Skeletal muscle tissue (tissue), 4 donors: ENCODE data around the gene MAP4K3. TPM values are rescaled to one million over a fixed set of nuclear protein-coding genes. Genes with fewer than 3 reads are reported as not detected.
A peak's percentile ranks its signal among the peaks of the same experiment; 100 is the strongest.

Experiments
- H3K27ac ChIP-seq: one replicate; pipeline ENCODE4 v1.7.0; 2013; ENCODE audit warnings: mild to moderate bottlenecking, low read depth, low read length, inconsistent platforms
- H3K27me3 ChIP-seq, 3 donors: one replicate each; pipeline ENCODE4 v1.7.0; 2013; ENCODE audit warnings: low read length in 3 of 3; ENCODE audit not compliant: control insufficient read depth in 3 of 3, insufficient read depth in 3 of 3
- H3K36me3 ChIP-seq, 3 donors: one replicate each; pipeline ENCODE4 v1.7.0; 2013; ENCODE audit warnings: low read length in 3 of 3; ENCODE audit not compliant: control insufficient read depth in 3 of 3, insufficient read depth in 3 of 3
- H3K4me1 ChIP-seq, 3 donors: one replicate each; pipeline ENCODE4 v1.7.0; 2013; ENCODE audit warnings: low read length in 3 of 3, mild to moderate bottlenecking in 3 of 3; ENCODE audit not compliant: control insufficient read depth in 3 of 3, insufficient read depth in 3 of 3
- H3K4me3 ChIP-seq, 3 donors: one replicate each; pipeline ENCODE4 v1.7.0; 2013; ENCODE audit warnings: low read length in 3 of 3
- H3K9ac ChIP-seq, 3 donors: one replicate each; pipeline ENCODE4 v1.7.0; 2013; ENCODE audit warnings: low read length in 3 of 3, mild to moderate bottlenecking in 3 of 3, moderate library complexity in 2 of 3, low read depth in 1 of 3
- H3K9me3 ChIP-seq, 3 donors: one replicate each; pipeline ENCODE4 v1.7.0; 2013; ENCODE audit warnings: low read length in 3 of 3; ENCODE audit not compliant: control insufficient read depth in 3 of 3
- total RNA-seq: library from RNA; depleted of rRNA; stranded (reverse); fragments of >200 nt; gene quantifications from one replicate; pipeline ENCODE4 v1.2.3, GENCODE V29; 2014
- donor health status: Osteomylitis.

Gene MAP4K3
- total RNA-seq, 1 donor from 2014 or later, result 59.5 TPM

DNA sequence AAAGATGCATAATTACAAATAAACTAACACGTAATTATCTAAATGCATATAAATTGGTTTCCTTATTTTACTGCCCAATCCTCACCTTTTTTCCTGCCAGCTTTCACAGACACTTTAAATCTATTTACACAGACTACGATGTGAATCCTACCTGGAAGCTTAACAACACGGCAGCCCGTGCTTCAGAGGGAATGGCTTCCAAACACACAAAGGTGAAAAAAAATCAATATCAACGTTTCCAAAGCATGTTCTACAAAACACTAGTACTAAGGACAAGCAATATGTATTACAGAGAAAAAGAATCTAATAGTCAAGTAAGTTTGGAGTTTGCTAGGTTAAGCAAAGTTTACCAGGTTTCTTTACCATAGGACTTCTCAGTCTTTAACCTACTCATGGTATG, 4.4 kb downstream of the MAP4K3 start:
- Histone ChIP-seq H3K9me3 (no peaks in the 10 kb centered on the region), H3K36me3 (no peaks in the 10 kb centered on the region), H3K9ac (no peak overlapping the region), H3K27me3 (no peaks in the 10 kb centered on the region), H3K4me3 (peak overlapping the region in 1 of 3 donors; percentile 15), H3K27ac (peak overlapping the region; percentile 23), H3K4me1 (peaks cover 38 to 44% (median 42%) of the 10 kb centered on the region in 3 donors)

DNA sequence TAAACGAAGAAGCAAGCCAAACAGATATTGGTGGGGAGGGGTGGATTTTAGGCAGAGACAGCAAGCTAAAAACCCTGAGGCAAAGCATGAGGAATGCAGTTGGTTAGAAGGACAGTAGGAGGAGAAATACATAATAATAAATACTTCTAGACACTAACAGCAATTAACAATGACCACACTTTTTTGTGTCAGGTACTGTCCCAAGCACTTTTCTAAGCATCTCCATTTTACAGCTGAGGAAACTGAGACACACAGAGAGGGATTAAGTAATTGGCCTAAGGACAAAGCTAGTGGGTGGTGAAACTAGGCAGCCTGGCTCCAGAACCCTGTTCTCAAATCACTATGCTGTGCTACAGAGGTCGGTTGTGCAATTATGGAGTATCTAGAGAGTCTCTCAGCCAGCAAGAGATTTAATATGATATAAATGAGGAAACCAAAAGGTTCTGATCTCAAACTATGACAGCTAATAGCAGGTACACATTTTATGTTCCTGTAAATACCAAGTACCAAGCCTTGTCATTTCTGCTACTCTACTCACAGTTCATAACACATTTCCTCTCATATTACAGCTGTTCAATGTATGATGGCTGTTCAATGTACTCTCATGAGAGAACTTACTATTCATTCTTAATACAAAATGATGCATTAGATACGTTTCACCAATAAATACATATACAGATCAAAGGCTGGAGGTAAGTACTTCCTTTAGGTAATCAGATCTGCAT, 5.3 kb downstream of the MAP4K3 start:
- no peak overlapping the region for H3K9ac ChIP-seq
- H3K4me1 ChIP-seq, result peaks cover 38 to 50% (median 38%) of the 10 kb centered on the region in 3 donors
- H3K27me3 ChIP-seq, result no peaks in the 10 kb centered on the region
- H3K36me3 ChIP-seq, result no peaks in the 10 kb centered on the region
- H3K9me3 ChIP-seq, result no peaks in the 10 kb centered on the region
- H3K27ac ChIP-seq, result peak overlapping the region; percentile 23
- H3K4me3 ChIP-seq, result peak overlapping the region in 1 of 3 donors; percentile 34

DNA sequence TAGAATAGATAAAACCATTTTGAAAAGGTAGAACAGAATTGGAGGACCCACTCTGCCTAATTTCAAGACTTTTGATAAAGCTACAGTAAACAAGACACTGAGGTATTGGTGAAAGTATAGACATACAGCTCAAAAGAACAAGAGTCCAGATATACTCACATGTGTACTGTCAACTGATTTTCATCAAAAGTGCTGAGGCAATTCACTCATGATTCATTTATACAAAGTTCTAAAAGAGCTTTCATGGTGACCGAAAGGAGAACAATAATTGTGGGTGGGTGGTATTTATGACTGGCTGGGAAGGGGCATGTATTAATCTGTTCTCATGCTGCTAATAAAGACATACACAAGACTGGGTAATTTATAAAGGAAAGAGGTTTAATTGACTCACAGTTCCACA, 7.3 kb downstream of the MAP4K3 start:
- peaks cover 36 to 53% (median 40%) of the 10 kb centered on the region in 3 donors for H3K4me1 ChIP-seq
- H3K27me3 ChIP-seq, result no peaks in the 10 kb centered on the region
- no peak overlapping the region for H3K27ac ChIP-seq
- H3K36me3 ChIP-seq, result no peaks in the 10 kb centered on the region
- H3K4me3 ChIP-seq, result no peak overlapping the region
- H3K9ac ChIP-seq, result no peak overlapping the region
- no peaks in the 10 kb centered on the region for H3K9me3 ChIP-seq

DNA sequence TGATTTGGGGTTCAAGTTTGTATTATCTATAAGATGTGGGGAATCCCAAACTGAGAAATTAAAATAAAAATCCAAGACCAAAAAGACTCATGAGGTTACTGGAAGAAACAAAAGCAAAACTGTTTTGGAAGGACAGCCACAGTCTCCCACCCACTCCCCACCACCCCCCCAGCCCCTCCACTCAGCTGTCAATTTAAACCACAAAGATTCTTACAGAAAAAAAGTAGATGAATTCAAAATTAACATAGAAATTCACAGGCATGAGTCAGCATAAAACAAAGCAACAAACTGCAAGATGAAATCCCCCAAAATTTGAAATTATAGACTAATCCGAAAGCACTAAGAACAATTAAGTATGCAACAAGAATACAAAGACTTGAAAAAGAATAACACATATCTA, 12.1 kb downstream of the MAP4K3 start:
- no peaks in the 10 kb centered on the region for H3K9me3 ChIP-seq
- H3K36me3 ChIP-seq, result no peaks in the 10 kb centered on the region
- no peaks in the 10 kb centered on the region for H3K27me3 ChIP-seq
- H3K27ac ChIP-seq, result no peak overlapping the region
- H3K4me3 ChIP-seq, result no peak overlapping the region
- no peak overlapping the region for H3K9ac ChIP-seq
- H3K4me1 ChIP-seq, result peaks cover 9 to 23% (median 14%) of the 10 kb centered on the region in 3 donors

DNA sequence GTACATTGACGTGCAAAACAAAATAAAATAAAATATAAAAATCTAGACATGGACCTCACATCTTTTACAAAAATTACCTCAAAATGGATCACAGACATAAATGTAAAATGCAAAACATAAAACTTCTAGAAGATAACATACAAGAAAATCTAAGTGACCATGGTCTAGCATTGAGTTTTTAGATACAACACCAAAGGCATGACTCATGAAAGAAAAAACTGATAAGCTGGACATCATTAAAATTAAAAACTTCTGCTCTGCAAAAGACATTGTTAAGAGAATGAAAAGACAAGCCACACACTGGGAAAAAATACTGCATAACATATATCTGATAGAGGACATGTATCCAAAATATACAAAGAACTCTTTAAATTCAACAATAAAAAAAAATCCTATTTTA, 14.4 kb downstream of the MAP4K3 start:
- H3K27ac ChIP-seq, result no peak overlapping the region
- H3K9ac ChIP-seq, result no peak overlapping the region
- no peak overlapping the region for H3K4me3 ChIP-seq
- no peaks in the 10 kb centered on the region for H3K36me3 ChIP-seq
- H3K27me3 ChIP-seq, result no peaks in the 10 kb centered on the region
- peaks cover 17 to 30% (median 22%) of the 10 kb centered on the region in 3 donors for H3K4me1 ChIP-seq
- H3K9me3 ChIP-seq, result no peaks in the 10 kb centered on the region

DNA sequence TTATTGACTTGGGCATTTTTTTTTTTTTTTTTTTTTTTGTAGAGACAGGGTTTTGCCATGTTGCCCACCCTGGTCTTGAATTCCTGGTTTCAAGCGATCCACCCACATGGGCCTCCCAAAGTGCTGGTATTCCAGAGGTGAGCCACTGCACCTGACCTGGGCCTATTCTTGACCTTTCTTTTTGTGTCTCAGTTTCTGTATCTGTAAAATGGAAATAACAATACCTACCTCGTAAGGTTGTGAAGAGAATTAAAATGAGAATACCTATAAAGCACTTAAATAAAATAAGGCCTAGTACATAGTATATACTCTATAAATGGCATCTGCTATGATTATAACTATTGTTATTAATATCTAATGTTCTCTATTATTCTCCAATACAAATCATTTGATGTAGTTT, 15.7 kb downstream of the MAP4K3 start:
- no peak overlapping the region for H3K4me3 ChIP-seq
- peaks cover 23 to 28% (median 26%) of the 10 kb centered on the region in 3 donors for H3K4me1 ChIP-seq
- no peaks in the 10 kb centered on the region for H3K9me3 ChIP-seq
- no peaks in the 10 kb centered on the region for H3K27me3 ChIP-seq
- no peak overlapping the region for H3K9ac ChIP-seq
- H3K36me3 ChIP-seq, result no peaks in the 10 kb centered on the region
- no peak overlapping the region for H3K27ac ChIP-seq

DNA sequence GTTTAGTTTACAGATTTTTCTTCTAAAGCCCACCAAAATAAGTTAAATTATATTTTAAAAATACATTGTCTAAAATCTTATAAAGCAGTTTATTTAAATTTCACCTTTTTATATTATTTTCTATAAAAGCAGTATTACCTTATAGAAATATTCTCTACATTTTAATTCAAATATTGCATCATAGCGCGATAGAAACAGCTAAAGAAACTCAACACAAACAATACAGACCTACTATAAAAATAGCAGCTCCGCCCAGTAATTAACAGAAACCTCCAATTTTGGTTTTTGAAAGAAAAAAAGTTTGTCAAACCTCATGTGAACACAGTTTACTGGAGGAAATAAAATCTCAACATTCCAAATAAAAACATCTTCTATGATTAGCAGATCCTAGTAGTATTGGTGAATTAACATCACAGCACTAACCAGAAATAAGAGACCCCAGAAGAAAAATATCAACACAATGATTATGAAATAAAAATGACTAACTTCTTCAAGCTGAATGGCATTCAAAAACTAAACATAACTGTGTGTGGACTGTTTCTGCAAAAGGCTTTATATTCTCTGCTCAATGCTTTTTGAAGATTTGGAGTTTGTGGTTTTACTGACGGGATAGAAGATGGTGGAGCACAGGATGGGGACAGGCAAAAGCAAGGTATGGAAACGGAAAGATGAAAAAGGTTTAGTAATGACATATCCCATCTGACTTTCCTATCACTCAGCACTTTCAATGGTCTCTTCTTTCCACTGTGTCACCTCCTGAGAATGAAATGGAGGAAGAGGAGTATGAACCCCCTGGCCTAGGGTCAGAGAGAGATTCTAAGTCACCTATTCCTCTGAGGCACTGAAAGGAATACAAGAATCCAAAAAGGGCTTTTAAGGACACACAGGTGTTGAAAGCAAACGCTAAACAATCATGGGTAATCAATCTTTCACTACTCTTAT, 17.5 kb downstream of the MAP4K3 start:
- peaks cover 23 to 27% (median 25%) of the 10 kb centered on the region in 3 donors for H3K4me1 ChIP-seq

DNA sequence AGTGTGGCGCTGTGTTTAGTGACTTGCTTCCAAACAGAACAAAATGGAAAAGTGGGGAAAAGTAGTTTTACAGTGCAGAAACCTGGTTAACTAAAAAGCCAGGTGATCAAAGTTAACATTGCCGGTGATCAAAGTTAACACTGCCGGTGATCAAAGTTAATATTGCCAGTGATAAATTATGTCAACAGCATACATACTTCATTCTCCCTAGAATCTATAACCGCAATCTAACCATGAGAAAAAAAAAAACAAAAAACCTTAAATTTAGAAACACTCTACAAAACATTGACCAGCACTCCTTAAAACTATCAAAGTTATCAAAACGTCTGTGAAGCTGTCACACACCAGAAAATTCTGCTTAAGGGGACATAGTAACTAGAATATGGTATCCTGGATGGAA, 18.6 kb downstream of the MAP4K3 start:
- no peaks in the 10 kb centered on the region for H3K27me3 ChIP-seq
- peaks cover 18 to 27% (median 22%) of the 10 kb centered on the region in 3 donors for H3K4me1 ChIP-seq

More for the DNA sequence above, 17.5 kb downstream of the MAP4K3 start:
- H3K9me3 ChIP-seq, result no peaks in the 10 kb centered on the region
- H3K27ac ChIP-seq, result no peak overlapping the region
- H3K4me3 ChIP-seq, result no peak overlapping the region
- H3K36me3 ChIP-seq, result no peaks in the 10 kb centered on the region
- no peak overlapping the region for H3K9ac ChIP-seq
- H3K27me3 ChIP-seq, result no peaks in the 10 kb centered on the region

DNA sequence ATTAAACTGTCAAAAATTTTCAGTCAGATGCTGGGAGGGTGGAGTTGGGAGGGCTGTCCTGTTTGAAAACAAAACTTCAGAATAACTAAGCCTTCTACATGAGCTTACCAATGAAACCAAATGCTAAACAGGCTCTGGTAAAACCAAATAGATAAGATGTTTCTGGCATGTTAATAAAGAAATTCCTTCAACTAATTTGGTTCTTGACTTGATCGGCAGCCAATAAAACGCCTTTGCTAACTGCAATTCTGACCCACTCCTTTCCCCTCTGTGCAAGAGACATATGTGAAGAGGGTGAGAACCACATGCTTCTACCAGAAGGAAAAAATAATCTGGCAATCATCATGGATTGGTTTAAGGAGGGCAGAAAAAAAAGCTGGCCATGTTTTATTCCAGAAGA, 20.9 kb downstream of the MAP4K3 start:
- H3K4me1 ChIP-seq, result peaks cover 23 to 34% (median 33%) of the 10 kb centered on the region in 3 donors
- H3K36me3 ChIP-seq, result no peaks in the 10 kb centered on the region
- peak overlapping the region in 1 of 3 donors; percentile 5 for H3K9ac ChIP-seq
- H3K9me3 ChIP-seq, result no peaks in the 10 kb centered on the region
- no peak overlapping the region for H3K4me3 ChIP-seq
- H3K27ac ChIP-seq, result no peak overlapping the region
- no peaks in the 10 kb centered on the region for H3K27me3 ChIP-seq

More for the DNA sequence above, 18.6 kb downstream of the MAP4K3 start:
- Histone ChIP-seq H3K9me3 (no peaks in the 10 kb centered on the region), H3K36me3 (no peaks in the 10 kb centered on the region), H3K4me3 (no peak overlapping the region), H3K27ac (no peak overlapping the region), H3K9ac (no peak overlapping the region)
